ENCODE results near the gene GRB2.

Gene GRB2

GRCh38 chr17:75271955-75272847 is 133.3 kb downstream of the GRB2 start:
- DNase-seq, result peak; percentile 49

DNA sequence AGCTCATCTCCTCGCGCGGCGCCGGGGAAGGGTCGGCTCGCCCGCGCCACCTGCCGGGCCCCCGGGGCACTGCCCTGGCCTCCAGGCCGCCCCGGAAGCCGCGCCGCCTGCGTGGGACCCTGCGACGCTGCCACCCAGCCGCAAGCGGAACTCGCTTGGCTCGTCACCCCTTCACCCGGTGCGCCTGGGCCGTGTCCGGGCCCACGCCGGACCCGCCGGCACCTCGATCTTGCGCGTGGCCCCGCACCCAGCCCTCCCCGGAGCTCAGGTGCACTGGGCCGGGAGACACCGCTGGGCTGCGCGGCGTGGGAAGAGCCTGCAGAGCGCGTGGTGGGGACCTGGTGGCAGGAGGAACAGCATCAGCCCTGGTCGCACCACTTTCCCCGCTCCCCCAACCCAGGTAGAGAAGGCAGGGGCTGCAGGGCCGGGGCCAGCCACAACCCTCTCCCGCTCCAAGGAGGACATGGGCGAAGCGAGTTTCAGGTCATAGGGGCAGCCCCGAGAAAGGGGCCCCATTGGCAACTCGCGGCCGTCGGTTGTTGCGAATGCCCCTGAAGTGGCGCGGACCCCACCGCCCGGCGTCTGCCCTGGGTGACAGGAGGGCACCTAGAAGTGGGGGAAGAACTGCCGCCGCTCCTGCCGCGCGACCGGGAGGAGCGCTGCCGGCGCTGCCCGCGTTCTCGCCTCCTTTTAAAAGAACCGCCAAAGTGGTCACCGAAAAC is 134.1 kb downstream of the GRB2 start:
- peak; percentile 92 for DNase-seq

- DNase-seq, result no peak
These were observed 134.6 kb downstream of the GRB2 start, which contains the start of gene MIF4GD for GRCh38 chr17:75270966-75271232. TSS of gene MIF4GD (minus strand) at chr17:75271231. CDS start at chr17:75270195, 1,036 bp downstream.

GRCh38 chr17:75270218-75270965 is 135.1 kb downstream of the GRB2 start:
- DNase-seq, result peak; percentile 70

DNA sequence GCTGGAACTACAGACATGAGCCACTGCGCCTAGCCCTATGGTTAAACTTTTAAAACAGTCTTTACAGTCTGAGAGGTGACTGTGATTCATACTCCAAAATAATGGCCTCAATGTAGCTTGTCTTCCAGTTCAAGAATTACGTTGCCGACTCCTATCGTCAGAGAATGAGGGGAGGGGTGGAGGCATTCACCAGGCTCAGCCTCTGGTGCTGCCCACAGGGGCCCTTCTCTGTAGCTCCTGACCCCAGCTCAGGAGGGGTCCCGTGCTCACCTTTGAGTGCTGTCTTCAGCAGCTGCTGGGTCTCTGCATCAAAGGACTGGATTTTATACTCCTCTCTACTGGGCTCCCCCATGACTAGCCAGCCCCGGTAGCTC is 135.6 kb downstream of the GRB2 start:
- no peak for DNase-seq

All from activated CD4-positive, alpha-beta T cell treated with anti-CD3 and anti-CD28 coated beads, Interleukin-10, Interleukin-2, amounts not matched to agents 100 ng/mL and 50 ng/mL, durations not matched to agents 16 hours and 8 hours (primary cell).